CD4-positive, alpha-beta T cell treated with Interleukin-17A for 4 hours (primary cell): ENCODE data around the gene AP3B2.
"Not testable (repeated sequence)": the region's sequence is repeated elsewhere in the genome, so short reads cannot be mapped to it uniquely, and the experiment has no call there.

Experiments used
- DNase-seq: peaks from one replicate; pipeline ENCODE4 v3.0.0-alpha.2; 2020; ENCODE audit warnings: mixed read lengths

AP3B2 gene, protein sequence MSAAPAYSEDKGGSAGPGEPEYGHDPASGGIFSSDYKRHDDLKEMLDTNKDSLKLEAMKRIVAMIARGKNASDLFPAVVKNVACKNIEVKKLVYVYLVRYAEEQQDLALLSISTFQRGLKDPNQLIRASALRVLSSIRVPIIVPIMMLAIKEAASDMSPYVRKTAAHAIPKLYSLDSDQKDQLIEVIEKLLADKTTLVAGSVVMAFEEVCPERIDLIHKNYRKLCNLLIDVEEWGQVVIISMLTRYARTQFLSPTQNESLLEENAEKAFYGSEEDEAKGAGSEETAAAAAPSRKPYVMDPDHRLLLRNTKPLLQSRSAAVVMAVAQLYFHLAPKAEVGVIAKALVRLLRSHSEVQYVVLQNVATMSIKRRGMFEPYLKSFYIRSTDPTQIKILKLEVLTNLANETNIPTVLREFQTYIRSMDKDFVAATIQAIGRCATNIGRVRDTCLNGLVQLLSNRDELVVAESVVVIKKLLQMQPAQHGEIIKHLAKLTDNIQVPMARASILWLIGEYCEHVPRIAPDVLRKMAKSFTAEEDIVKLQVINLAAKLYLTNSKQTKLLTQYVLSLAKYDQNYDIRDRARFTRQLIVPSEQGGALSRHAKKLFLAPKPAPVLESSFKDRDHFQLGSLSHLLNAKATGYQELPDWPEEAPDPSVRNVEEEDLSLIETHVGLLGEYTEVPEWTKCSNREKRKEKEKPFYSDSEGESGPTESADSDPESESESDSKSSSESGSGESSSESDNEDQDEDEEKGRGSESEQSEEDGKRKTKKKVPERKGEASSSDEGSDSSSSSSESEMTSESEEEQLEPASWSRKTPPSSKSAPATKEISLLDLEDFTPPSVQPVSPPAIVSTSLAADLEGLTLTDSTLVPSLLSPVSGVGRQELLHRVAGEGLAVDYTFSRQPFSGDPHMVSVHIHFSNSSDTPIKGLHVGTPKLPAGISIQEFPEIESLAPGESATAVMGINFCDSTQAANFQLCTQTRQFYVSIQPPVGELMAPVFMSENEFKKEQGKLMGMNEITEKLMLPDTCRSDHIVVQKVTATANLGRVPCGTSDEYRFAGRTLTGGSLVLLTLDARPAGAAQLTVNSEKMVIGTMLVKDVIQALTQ

DNA sequence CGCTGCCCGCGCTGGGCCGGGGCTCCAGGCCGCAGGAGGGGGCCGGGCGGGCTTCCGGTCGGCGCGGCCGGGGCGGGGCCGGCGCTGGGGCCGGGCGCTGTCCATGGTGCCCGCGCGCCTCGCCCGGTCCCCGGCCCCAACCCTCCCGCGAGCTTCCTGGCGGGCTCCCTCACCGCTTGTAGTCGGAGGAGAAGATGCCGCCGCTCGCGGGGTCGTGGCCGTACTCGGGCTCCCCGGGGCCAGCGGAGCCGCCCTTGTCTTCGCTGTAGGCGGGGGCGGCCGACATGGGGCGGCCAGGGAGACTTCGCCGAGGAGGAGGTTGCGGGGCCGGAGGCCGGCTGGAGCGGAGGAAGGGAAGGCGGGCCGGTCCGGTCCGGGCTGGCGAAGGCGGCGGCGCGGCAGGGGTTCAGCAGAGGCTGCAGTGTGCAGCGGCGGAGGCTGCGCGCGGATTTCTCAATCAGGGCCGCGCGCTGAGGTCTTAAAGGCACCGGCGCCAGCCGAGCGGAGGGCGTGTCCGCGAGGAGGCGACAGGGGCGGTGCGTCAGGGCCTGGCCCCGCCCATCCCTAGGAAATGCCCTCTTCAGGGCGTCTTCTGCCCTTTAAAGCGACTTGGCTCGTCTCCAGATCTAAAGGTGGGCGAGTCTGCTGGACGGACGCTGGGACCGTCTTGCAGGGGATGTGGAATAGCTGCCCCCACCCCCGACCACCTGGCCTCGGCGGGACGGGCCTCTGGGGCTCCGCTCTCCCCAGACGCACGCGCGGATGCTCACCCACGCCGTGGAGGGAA lies at the start of gene AP3B2:
TSS of gene AP3B2 (minus strand) at position 455 of the 787 bp plus-strand sequence. CDS start at position 286, 169 bp downstream.
- peak; percentile 72 for DNase-seq

DNA sequence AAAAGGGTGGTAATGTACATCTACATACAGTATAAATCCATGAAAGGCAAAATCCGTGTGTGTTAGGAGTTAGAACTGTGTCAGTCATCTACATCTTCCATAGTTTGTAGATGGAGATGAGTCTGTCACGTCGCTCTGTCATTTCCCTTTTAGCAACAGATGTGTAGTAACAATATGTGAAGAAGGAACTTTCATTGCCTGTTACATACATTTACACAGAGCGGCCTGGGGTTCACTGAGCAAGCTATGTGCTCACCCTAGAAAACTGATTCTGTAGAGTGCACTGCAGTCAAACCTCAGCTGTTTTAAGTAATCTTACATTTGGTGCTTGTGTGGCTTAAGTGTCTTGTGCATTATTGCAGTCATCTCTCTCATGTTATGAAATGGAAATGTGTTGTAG lies 41.6 kb upstream of the AP3B2 start:
- no peak for DNase-seq

DNA sequence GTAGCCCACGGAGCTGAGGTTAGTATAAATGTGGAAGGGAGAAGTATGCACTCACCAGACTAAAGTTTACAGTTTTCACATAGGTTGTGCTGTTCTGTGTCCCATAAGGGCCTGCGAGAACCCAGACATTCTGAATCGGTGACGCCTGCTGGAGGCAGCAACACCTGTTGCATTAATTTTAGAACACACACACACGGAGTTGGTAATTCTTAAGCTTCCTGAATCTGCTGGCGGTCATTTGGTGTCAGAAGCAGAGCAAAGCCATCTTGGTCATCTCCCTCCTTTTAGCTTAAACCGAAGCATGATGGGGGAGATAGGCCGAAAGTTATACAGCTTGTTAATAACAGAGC lies 41.1 kb upstream of the AP3B2 start:
- DNase-seq: peak; percentile 9

DNA sequence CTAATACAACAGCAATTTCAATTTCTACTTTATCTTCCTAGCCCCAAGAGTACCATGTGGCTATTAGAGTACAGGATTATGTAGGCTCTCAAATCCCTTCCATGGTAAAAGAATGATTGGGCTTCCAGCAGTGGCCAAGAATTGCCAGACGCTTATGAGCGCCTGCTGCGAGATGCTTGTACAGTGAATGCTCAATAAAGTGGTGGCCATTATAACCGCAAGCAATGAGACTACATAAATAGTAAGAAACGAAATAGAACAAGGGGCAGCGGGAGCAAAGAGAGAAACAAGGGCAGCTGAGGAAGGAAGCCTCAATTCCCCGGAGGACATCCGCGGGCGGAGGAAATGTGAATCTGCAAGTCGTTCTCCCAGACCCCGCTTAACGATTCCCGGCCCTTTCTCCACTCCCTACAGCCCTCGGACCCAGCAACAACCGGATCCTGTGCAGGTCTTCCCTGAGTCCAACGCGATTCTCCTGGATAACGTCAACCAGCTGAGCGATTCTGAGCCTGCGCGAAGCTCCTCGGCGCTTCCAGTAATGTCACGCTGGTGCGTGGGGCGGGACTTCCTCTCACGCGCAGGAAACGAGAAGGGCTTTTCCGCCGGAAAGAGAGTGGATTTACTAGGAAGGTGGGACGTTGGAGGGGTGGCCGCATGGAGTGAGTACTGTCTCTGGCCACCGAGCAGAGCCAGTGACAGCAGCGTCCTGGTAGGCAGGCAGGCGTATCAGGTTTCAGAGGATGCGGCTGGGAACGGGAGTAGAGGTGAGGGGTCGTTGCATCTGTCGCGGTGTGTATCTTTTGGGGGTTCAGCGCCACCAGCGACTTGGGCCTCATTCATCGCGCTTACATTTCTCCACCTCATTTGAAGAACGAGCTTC lies 40.5 kb upstream of the AP3B2 start:
- peak; percentile 87 for DNase-seq

DNA sequence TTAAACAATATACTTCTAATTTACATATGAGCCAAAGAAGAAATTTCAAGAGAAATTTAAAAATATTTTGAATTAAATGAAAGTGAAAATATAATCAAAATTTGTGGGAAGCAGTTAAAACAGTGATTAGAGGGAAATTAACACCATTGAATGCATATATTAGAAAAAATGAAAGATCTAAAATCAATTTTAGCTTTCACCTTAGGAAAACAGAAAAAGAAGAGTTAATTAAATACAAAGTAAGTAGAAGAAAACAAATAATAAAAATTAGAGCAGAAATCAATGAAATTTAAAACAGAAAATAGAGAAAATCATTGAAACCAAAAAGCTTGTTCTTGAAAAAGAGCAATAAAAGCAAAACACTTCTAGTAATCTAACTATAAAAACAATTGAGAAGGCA lies 38.6 kb upstream of the AP3B2 start:
- no peak for DNase-seq

DNA sequence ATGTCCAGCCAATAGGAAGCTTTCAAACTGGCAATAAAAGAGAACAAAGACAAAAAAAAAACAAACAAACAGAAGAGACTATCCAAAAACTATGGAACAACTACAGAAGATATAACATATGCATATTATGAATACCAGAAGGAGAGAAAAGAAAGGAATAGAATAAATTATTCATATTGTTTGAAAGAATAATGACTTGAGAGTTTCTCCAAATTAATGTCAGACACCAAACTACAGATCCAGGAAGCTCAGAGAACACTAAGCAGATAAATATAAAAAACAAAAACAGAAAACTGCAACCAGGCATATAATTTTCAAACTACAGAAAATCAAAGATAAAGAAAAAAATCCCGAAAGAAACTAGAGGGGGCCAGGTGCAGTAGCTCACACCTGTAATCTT lies 34.1 kb upstream of the AP3B2 start:
- DNase-seq: no peak

DNA sequence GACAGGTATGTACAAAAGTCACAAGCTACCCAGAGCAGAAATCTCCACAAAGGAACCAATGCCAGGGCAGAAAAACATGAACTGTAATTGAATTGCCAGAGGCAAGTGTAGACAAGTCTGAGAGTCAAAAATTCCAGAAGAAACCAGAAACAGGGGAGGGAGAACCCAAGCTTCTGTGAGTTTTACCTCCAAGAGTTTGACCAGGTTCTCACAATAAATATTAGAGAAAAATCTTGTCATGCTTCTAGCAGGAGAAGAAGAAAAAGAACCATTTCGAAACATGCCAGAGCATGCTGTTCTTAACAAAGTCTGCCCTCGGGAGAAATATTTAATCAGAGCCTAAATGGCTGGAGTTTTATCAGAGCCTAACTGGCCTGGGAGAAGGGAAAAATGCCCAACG lies 32.5 kb upstream of the AP3B2 start:
- no peak for DNase-seq

DNA sequence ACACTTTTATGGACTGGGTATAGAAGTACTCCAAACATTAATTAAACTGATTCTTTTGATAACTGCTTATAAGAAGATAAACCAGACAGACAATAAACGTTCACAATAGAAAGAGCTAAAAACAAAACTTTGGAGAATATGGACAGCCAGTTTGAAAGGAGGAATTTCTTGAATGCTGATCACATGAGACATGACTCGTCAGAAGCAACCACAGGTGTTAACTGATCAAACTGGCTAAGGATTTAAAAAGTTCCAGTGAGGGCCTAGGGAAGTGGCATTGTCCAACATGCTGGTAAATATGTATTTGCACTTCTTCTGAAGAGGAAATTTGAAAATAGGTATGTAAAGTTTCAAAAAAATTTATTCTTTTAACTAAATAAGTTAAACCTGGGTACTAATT lies 29.4 kb upstream of the AP3B2 start:
- no peak for DNase-seq

DNA sequence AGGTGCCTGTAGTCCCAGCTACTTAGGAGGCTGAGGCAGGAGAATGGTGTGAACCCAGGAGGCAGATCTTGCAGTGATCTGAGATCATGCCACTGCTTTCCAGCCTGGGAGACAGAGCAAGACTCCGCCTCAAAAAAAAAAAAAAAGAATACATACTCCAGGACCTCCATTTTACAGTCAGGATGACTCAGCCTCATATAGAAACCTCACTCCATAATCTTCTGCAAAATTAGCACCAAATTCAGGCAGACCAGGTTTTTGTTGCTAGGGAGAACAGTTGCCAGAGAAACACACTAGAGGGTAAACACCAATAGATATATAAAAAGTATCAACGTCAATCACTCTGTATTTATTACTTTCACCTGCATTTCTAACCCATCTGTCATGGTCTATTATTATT lies 28.3 kb upstream of the AP3B2 start:
- no peak for DNase-seq

DNA sequence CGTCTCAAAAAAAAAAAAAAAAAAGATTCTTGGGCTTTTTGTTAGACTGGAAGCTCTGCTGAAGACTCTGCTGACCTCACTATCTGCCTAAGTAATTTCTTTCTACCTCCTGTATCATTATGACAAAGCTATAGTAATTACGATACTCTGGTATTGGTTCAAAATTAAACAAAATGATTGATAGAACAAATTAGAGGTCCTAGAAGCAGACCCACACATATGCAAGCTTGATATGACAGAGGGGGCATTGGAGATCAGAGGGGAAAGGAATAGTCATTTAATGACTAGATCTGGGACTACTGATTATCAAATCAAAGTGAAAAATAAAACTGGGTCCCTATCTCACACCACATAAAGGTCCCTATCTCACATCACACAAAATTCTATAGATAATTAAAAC lies 21.9 kb upstream of the AP3B2 start:
- no peak for DNase-seq

DNA sequence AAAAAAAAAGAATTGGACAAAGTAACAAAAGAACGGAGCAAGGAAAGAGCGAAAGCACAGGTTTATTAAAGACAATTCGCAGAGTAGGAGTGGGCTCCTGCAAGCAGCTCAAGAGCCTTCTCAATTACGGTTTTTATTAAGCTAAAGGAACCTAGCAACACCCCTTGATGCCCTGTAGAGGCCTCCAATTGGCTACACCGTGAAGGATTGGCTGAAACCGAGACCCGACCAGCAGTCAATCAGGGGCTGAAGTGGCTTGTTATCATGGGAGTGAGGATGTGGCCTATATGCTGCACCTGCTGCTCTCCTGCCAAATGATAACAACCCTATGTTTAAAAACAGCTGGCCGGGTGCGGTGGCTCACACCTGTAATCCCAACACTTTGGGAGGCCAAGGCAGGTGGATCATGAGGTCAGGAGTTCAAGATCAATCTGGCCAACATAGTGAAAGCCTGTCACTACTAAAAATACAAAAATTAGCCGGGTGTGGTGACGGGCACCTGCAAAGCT lies 20.4 kb upstream of the AP3B2 start:
- no peak for DNase-seq

DNA sequence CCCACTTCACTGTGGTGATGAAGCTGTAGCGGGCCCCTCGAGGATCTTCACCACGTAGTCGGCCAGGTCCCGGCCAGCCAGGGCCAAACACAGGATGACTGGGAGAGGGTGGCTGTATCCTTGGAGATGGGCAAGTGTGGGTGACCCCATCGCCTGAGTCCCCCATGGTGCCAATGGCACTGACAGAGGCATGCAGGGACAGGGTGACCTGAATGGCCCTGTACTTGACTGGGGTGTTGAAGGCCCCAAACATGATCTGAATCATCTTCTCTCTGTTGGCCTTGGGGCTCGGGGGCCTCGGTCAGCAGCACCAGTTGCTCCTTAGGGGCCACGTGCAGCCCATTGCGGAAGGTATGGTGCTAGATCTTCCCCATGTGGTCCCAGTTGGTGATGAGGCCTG lies 17.1 kb upstream of the AP3B2 start:
- no peak for DNase-seq

DNA sequence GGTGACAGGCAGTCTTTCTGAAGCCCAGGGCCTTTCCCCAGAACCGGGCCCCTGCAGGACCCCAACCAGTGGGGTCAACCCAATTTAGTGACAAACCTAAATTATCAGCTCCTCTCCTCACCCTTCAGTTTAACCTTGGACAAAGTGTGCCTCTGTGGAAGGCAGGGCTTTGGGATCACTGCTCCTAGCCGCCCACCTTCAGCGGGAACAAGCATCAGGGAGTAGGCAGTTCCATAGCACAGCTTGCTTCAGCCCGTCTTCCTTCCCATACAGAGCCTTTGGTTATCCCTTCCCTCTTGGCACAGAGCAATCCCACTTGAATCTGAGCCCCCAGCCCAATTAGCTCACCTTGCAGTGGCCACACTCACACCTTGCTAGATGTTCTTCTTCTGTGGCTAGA lies 5.3 kb upstream of the AP3B2 start:
- DNase-seq: no peak

DNA sequence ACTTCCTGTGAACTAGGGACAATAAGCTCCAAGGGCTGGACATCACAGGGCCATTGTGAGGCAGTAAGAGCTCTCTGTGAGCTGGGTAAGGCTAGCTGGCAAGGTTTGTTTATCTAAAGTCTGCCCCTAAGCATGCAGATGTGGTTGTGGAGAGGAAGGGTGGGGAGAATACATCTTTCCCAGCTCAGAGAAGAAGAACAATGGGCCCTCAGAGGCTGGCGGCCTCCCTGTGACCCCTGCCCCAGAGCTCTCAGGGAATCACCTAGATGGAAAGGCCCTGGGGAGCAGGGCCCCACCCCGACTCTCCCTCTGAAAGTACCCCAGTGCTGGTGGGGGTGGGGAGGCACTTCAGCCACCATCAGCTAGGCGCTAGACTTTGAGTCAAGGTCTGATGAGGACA lies 4.3 kb upstream of the AP3B2 start:
- DNase-seq: no peak

DNA sequence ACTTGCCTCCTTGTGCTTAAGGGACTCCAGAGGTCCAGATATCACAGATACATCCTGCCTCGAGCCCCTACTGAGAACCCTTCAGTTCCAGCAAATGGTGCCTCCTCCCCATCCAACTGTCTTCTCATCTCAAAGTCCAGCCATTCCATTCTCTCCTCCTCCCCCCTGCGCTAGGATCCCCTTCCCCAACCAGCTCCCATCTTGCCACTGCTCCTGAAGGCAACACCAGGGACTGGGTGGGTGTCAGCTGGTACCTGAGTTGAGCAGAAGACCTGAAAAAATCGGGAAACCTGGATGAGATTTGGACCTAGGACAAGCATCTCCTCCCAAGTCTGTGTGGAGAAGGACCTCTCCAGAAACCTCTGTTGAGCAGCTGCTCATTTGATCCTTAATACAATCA lies 2.4 kb upstream of the AP3B2 start:
- DNase-seq: no peak

DNA sequence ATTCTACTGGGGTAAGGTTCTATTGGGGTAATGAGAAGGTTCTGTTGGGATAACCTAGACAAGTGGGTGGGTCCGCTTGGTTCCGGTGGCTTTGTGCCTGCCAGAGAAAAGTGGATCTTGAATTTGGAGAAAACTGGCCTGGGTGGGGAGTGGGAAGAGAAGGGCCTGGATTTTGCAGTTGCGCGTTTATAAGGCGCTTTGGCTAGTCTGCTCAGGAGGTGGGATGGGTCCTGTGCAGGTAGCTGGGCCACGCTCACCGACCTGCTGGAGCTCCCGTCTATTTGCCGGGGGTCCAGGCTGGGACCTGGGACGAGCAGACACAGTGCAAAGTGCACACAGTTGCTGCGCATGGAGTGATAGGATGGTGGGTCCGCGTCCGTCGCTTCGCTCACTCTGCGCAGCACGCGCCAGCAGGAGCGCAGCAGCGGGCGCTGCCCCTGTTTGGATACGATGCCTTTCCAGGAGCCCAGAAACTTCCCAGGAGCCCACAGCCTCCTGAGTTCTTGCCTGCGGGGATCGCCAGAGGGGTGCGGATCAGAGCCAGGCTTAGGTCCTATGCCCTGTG lies 1.3 kb upstream of the AP3B2 start:
- no peak for DNase-seq

DNA sequence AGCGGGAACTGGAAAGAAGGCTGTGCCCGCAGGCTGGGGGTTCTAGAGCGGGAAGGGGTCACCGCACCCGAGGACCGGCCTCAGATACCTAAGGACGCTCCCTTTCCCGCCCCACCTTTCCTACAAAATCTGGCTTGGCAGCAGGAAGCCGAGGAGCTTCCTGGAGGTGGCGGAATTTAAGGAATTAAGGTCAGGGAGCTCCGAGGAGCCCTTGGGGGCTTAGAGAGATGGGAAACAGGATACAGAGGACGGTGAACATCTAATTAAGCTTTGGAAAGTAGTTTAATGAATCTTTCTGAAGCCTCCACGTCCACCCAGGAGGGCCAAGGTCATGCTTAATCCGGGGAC lies 507 bp upstream of the AP3B2 start:
- DNase-seq: no peak

DNA sequence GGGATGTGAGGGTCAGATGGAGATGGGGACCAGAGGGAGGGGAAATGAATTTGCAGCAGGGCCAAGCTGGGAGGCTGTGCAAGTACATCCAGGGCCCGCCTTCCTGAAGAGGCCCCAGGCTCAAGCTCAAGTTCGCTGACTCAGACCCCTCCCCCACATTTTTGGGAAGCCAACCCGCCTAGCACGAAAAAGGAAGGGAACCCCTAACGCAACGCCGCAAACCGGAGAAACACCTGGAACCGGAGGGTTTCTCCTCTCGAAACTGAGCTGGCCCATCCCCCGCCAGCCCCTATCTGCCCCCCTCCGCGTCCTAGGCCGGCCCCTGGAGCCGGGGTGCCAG lies 624 bp downstream of the AP3B2 start:
- DNase-seq: no peak

DNA sequence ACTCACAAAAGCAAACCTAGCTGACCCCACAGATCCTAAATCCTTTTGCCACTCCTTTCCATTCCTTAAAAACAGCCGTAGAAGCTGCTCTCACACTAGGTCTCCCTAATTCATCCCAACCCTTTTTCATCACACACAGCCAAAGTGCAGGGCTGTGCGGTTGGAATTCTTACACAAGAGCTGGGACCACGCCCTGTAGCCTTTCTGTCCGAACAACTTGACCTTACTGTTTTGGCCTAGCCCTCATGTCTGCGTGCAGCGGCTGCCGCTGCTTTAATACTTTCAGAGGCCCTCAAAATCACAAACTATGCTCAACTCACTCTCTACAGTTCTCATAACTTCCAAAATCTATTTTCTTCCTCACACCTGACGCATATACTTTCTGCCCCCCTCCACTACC lies 3.8 kb downstream of the AP3B2 start:
- not testable (repeated sequence) for DNase-seq

DNA sequence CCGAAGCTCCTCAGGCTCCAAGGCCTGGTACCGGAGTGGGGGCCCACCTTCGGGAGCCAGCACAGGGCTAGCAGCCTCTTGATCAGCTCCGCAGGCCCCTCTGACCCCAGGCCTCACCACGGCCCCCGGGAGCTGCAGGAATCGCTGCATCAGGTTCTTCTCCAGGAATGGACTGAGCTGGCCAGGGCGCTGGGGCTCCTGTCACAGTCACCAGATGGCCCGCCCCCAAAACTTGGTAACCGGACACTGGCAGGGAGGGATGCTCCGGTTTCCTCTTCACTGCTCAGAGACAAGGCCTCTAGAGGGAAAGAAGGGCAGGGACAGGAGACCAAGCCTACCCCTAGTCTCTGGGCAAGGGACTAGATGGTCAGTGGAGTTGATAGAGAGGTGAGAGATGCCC lies 9.9 kb downstream of the AP3B2 start:
- no peak for DNase-seq

DNA sequence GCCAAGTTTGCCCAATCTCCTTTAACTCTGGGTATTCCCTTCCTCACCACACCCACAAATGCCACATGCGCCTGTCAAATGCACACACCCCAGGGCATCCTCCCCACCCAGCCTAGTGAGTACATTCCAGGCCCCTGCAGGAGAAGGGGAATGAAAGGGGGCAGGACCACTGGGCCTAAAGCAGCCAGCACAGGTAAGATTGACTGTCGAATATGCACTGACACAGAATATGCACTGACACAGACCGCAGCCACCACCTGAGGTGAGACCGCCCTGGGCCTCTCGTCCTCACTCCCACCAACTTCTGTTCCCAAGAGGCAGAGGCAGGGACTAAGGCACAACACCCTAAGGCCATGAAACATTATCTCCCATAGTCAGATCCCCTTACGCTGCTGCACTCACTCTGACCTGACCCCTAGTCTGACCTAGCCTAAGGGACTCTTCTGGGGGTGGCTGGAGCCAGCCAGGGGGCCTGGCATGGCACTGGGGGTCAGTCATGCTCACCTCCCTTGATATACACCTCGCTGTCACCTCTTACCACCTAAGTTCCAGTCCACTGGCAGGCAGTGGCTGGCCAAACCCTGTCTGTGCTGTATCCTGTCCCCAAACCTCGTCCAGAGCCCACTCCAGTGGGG lies 10.8 kb downstream of the AP3B2 start:
- no peak for DNase-seq
